ENCODE data around the gene PVALB. TPM values are rescaled to one million over a fixed set of nuclear protein-coding genes. Genes with fewer than 3 reads are reported as not detected.

The PVALB gene
- total RNA-seq = not detected

- ChIA-PET CTCF (no interaction called here), POLR2A (no interaction called here)
Observed at GRCh38 chr22:36816636-36817524, at the start of gene PVALB. PVALB (minus strand) TSS chr22:36817035; CDS start chr22:36817005, 30 bp downstream.

GRCh38 chr22:36865346-36865745 lies 48.5 kb upstream of the PVALB start:
- CTCF ChIA-PET = interaction anchor here (0.9 to 4.6 kb wide), 3 partner anchors 8 to 112 kb away, joined by 3 to 32 read pairs (median 5); no protein-coding TSS in a partner anchor
- POLR2A ChIA-PET = no interaction called here

- ChIA-PET POLR2A (no interaction called here), CTCF (interaction anchor here (0.9 to 4.6 kb wide), 3 partner anchors 8 to 114 kb away, joined by 3 to 32 read pairs (median 7); no protein-coding TSS in a partner anchor)
Observed at GRCh38 chr22:36864454-36865215, 47.8 kb upstream of the PVALB start.

GRCh38 chr22:36863979-36864378 lies 47.1 kb upstream of the PVALB start:
- ChIA-PET POLR2A (no interaction called here), CTCF (interaction anchor here (0.8 to 2.0 kb wide), 2 partner anchors 9 to 114 kb away, joined by 3 to 7 read pairs; no protein-coding TSS in a partner anchor)

GRCh38 chr22:36863281-36863680 lies 46.4 kb upstream of the PVALB start:
- CTCF ChIA-PET = interaction anchor here (0.8 to 2.0 kb wide), 2 partner anchors 10 to 115 kb away, joined by 3 to 7 read pairs; no protein-coding TSS in a partner anchor
- POLR2A ChIA-PET = no interaction called here

GRCh38 chr22:36862251-36863242 lies 45.7 kb upstream of the PVALB start:
- ChIA-PET CTCF (interaction anchor here (1.1 to 1.2 kb wide), 2 partner anchors 24 to 81 kb away, joined by 3 to 5 read pairs; no protein-coding TSS in a partner anchor), POLR2A (interaction anchor here (1.2 kb wide), 1 partner anchor 115 kb away, joined by 4 read pairs; no protein-coding TSS in a partner anchor)

- POLR2A ChIA-PET = interaction anchor here (0.6 to 1.2 kb wide), 3 partner anchors 13 to 116 kb away, joined by 3 to 4 read pairs (median 4); partner anchors contain the start of gene IFT27
- CTCF ChIA-PET = interaction anchor here (1.1 to 2.6 kb wide), 8 partner anchors 13 to 116 kb away, joined by 3 to 11 read pairs (median 4); no protein-coding TSS in a partner anchor
Observed at GRCh38 chr22:36860821-36861659, 44.2 kb upstream of the PVALB start, which contains the start of gene NCF4. NCF4 (plus strand) TSS chr22:36861006; CDS start chr22:36861172, 166 bp downstream.

GRCh38 chr22:36860438-36860820 lies 43.6 kb upstream of the PVALB start:
- ChIA-PET CTCF (interaction anchor here (0.7 to 2.6 kb wide), 7 partner anchors 14 to 117 kb away, joined by 3 to 11 read pairs (median 3); no protein-coding TSS in a partner anchor), POLR2A (no interaction called here)

GRCh38 chr22:36860017-36860416 lies 43.2 kb upstream of the PVALB start:
- CTCF ChIA-PET = interaction anchor here (0.6 to 2.6 kb wide), 7 partner anchors 24 to 445 kb away, joined by 3 to 11 read pairs (median 4); partner anchors contain the start of gene IFT27
- POLR2A ChIA-PET = no interaction called here

GRCh38 chr22:36858966-36859365 lies 42.1 kb upstream of the PVALB start:
- ChIA-PET CTCF (interaction anchor here (2.1 to 2.6 kb wide), 3 partner anchors 77 to 118 kb away, joined by 5 to 11 read pairs (median 11); partner anchors contain the start of gene IFT27), POLR2A (no interaction called here)

GRCh38 chr22:36858156-36858555 lies 41.3 kb upstream of the PVALB start:
- ChIA-PET POLR2A (no interaction called here), CTCF (interaction anchor here (1.9 to 4.0 kb wide), 4 partner anchors 20 to 119 kb away, joined by 5 to 38 read pairs (median 17); partner anchors contain the start of gene IFT27)

- ChIA-PET POLR2A (no interaction called here), CTCF (interaction anchor here (0.6 to 4.0 kb wide), 28 partner anchors 9 to 388 kb away, joined by 3 to 38 read pairs (median 4); partner anchors contain the start of gene IFT27)
Observed at GRCh38 chr22:36856792-36857135, 39.9 kb upstream of the PVALB start.

- ChIA-PET POLR2A (no interaction called here), CTCF (interaction anchor here (0.6 to 4.0 kb wide), 38 partner anchors 9 to 389 kb away, joined by 3 to 38 read pairs (median 4); partner anchors contain the start of gene IFT27)
Observed at GRCh38 chr22:36856121-36856791, 39.4 kb upstream of the PVALB start.

GRCh38 chr22:36855478-36855877 lies 38.6 kb upstream of the PVALB start:
- POLR2A ChIA-PET = no interaction called here
- CTCF ChIA-PET = interaction anchor here (0.7 to 4.0 kb wide), 13 partner anchors 8 to 311 kb away, joined by 3 to 38 read pairs (median 5); partner anchors contain the start of gene IFT27

- ChIA-PET POLR2A (no interaction called here), CTCF (interaction anchor here (0.6 to 2.8 kb wide), 10 partner anchors 12 to 954 kb away, joined by 3 to 23 read pairs (median 4); partner anchors contain the start of genes GCAT and IFT27)
Observed at GRCh38 chr22:36853407-36854099, 36.7 kb upstream of the PVALB start.

Data from activated CD8-positive, alpha-beta memory T cell treated with anti-CD3 and anti-CD28 coated beads for 36 hours (primary cell).